Stromal cell of bone marrow (primary cell): ENCODE data around the gene FXN.
A peak's percentile ranks its signal among the peaks of the same experiment; 100 is the strongest.
"Not testable (repeated sequence)": the region's sequence is repeated elsewhere in the genome, so short reads cannot be mapped to it uniquely, and the experiment has no call there.

ENCODE experiments used
- DNase-seq: peaks from one replicate; pipeline ENCODE4 v3.0.0-alpha.2; 2012; ENCODE audit warnings: low read depth

FXN gene

DNA sequence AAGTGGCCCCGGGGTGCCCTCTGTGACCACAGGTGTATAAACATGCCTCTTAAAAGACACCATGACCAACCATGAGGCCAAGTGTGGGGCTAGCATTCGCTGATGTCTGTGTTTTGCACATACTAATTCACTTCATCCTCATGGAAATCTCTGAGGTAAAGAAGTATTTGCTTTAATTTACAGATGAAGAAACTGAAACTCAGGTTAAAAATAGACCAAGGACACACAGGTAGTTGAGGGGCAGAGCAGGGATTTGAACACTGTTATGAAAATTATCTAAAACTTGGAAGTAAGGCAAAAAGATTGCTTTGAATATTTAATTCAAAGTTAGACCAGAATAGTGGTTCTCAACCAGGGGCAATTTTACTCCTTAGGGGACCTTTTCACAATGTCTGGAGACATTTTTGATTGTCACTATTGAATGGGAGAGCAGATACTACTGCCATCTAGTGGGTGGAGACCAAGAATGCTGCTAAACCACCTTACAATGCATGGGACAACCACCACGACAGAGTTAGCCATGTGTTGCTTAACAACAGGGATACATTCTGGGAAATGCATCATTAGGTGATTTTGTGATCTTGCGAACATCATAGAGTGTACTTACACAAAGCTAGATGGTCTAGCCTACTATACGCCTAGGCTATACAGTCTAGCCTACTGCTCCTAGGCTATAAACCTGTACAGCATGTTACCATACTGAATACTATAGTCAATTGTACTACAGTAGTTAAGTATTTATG, 8.0 kb upstream of the FXN start:
- DNase-seq = peak; percentile 10

DNA sequence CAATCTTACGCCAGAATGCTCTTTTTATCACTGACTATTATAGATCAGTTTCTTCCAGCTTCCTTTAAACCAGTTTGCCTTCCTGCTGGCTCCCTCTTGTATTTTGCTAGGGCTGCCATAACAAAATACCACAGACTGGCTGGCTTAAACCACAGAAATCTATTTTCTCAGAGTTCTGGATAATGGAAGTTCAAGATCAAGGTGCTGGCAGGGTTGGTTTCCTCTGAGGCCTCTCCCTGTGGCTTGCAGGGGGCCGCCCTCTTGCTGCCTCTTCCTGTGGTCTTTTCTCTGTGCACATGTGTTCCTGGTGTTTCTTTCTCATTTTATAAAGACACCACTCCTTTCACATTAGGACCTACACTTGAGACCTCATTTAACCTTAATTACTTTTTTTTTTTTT, 6.8 kb upstream of the FXN start:
- DNase-seq = no peak

DNA sequence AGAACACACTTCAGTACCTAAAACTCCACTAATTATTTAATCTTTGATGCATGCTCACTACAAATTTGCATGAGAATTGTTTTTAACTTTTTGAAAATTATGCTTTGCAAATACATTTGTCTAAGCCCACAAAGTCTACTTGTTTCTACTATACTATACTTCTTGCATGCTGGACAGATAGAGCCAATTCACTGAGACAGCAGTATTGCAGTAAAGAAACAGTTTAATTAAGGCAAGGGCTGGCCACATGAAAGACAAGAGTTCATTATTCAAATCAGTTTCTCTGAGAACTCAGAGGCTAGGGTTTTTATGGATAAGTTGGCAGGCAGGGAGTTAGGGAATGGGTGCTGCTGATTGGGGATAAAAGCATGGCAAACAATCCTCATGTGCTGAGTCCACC, 6.0 kb upstream of the FXN start:
- no peak for DNase-seq

DNA sequence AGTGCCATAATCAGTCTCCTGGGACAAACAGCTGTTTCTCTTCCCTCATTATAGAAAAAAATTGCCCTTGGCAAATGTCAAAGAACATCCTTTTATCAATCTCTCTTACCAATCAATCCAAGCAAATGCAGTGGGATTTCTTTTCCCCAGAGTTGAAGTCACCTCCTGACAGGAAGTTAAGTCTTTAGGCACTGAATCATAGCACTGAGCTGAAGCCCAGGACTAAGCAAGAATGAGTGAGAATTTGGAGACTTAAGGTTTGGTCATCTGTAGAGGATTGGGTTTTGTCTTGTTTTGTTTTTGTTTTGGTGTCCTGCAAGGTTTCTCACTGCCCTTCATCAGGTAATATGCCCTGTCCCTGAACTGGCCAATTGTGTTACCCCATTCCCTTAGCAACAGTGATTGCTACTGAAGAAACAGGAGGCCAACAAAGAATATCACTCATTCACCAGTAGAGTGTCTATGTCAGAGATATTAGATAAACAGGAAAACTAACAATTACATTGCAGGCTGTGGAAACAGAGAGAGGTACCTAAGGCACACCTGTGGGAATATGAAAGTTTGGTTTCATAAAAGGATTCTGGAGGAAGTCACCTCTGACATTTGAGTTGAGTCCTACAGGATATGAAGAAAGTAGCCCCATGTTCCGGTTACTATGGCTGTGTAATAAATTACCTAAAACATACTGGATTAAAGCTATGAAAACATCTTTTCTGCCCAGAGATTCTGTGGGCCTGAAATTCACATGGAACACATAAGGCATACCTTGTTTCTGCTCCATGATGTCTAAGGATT, 4.5 kb upstream of the FXN start:
- DNase-seq = no peak

DNA sequence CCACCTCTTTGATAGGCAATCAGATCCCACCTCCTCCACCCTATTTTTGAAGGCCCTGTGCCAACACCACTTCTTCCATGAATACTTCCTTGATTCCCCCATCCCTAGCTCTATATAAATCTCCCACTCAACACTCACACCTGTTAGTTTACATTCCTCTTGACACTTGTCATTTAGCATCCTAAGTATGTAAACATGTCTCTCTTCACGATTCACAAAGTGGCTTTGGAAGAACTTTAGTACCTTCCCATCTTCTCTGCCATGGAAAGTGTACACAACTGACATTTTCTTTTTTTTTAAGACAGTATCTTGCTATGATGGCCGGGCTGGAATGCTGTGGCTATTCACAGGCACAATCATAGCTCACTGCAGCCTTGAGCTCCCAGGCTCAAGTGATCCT, 1.5 kb upstream of the FXN start:
- no peak for DNase-seq

DNA sequence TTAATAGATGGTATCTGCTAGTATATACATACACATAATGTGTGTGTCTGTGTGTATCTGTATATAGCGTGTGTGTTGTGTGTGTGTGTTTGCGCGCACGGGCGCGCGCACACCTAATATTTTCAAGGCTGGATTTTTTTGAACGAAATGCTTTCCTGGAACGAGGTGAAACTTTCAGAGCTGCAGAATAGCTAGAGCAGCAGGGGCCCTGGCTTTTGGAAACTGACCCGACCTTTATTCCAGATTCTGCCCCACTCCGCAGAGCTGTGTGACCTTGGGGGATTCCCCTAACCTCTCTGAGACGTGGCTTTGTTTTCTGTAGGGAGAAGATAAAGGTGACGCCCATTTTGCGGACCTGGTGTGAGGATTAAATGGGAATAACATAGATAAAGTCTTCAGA, 757 bp downstream of the FXN start:
- DNase-seq = no peak

DNA sequence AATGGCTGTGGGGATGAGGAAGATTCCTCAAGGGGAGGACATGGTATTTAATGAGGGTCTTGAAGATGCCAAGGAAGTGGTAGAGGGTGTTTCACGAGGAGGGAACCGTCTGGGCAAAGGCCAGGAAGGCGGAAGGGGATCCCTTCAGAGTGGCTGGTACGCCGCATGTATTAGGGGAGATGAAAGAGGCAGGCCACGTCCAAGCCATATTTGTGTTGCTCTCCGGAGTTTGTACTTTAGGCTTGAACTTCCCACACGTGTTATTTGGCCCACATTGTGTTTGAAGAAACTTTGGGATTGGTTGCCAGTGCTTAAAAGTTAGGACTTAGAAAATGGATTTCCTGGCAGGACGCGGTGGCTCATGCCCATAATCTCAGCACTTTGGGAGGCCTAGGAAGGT, 1.2 kb downstream of the FXN start:
- no peak for DNase-seq

DNA sequence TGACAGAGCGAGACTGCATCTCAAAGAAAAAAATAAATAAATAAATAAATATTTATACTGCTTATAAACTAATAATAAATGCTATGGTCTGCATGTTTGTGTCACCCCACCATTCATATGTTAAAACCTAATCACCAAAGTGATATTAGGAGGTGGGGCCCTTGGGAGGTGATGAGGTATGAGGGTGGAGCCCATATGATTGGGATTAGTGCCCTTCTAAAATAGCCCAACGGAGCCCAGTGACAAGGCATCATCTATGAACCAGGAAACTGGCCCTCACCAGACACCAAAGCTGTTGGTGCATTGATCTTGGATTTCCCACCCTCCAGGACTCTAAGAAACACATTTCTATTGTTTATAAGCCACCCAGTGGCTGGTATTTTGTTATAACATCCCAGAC, 5.1 kb downstream of the FXN start:
- no peak for DNase-seq

DNA sequence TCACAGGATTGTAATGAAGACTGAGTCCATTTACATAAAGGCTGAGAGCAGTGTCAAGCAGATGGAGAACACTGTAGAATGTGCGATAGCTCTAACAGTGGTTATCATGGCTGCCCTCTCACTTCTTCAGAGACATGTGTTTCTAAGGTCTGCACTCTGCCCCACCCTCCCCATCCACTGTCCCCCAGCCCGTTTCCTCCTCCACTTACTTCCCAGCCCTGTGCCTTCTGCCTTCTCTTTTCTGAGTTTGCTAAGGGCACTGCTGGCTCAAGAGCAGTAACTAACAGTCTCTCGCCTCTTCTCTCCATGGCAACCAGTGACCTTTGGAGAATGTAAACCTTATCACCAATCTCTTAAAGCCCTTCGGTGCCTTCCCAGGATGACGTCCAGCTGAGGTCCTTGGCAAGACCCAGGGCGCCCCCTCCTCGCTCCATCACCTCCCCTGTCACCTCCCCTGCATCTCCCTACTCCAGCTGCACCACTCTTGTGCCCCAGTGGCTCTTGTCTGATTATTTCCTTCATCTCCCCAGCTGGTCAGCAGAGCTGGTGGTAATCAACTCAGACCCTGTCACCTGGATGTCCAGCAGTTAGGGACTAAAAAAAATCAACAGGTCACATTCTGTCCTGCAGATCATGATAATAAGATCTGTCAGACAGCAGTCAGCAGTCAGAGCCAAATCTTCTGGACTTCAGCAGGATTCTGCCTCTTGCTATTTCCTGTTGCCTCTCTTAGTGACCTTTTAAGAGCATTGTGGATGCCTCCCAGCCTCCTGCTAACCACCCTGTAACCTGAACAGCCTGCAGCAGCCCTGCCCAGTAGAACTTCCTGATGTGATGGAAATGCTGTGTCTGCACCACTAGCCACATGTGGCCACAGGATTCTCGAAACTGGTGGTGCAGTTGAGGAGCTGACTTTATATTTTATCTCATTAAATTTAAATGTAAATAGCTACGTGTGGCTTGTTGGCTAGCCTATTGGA, 9.0 kb downstream of the FXN start:
- DNase-seq = no peak

DNA sequence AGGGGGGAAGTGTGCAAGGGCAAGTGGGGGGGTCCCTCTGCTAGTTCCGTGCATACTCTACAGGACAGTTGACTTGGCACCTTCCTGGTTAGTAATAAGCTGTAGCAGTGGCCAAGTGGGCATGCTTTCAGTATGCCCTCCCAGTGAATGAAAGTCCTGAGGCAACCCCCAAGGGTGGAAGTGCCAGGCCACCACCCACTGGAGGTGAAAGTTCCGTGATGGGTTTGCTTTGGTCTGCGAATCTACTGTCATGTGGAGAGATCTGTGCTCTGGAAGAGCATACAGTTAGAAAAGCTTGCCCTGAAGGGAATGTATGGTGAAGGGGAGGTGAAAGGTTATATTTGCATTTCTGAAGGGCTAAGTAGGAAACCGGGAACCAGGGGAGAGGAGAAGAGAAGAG, 10.3 kb downstream of the FXN start:
- no peak for DNase-seq

DNA sequence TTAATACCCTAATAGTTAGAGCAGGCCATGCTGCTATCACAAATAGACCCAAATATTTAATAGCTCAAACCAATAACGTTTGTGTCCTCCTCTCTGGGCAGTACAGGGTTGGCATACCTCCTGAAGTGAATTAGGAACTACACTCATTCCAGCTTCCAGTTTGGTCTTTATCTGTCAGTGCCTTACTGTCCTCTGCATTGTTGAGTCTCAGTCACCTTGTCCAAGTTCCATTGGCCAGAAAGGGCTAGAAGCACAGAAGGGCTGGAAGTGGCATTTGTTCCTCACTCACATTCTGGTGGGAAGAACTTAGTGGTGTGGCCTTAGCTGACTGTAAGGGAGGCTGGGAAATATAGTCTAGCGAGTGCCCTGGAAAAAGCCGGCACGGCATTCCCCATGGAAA, 11.2 kb downstream of the FXN start:
- no peak for DNase-seq

DNA sequence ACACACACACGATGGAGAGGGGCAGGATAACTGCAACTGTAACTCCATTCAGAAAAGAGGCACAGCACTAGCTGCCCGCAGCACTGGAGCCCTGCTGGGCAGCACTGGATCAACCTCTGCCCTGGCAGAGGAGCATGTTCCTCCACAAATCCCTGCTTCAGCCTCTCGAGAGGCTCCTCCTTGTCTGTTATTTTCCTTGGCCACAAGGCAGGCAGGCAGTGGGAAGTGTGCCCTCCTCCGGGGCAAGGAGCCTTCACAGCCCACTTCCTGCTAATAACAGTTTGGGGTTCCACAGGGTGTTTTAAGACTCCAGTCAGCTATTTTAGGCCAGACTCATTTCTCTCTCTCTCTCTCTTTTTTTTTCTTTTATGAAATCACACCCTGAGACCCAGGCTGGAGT, 11.8 kb downstream of the FXN start:
- DNase-seq = no peak

DNA sequence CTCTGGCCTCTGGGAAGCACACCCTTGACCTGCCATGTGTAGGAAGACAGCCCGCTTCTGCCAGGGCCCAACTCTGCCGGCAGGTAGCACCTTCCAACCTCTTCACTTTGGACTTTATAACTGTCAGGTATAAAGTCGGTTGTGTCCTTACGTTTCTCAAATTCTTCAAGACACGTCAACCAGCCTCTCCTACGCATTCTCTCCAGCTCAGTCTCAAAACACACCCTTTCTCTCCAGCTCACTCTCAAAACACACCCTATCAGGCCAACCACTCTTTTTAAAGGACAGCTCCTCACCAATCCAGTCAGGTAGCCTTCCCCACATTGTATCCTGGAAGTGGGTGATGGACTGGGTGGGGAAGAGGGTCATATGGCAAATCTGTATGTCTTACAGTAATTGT, 13.5 kb downstream of the FXN start:
- no peak for DNase-seq

DNA sequence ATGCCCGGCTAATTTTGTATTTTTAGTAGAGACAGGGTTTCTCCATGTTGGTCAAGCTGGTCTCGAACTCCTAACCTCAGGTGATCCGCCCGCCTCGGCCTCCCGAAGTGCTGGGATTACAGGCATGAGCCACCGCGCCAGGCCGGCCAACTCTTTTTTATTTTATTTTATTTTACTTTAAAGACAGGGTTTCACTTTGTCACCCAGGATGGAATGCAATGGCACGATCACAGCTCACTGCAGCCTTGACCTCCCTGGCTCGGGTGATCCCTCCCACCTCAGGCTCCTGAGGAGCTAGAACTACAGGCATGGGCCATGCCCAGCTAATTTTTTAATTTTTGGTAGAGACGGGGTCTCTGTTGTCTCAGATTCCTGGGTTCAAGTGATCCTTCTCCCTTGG, 15.4 kb downstream of the FXN start:
- DNase-seq = not testable (repeated sequence)

DNA sequence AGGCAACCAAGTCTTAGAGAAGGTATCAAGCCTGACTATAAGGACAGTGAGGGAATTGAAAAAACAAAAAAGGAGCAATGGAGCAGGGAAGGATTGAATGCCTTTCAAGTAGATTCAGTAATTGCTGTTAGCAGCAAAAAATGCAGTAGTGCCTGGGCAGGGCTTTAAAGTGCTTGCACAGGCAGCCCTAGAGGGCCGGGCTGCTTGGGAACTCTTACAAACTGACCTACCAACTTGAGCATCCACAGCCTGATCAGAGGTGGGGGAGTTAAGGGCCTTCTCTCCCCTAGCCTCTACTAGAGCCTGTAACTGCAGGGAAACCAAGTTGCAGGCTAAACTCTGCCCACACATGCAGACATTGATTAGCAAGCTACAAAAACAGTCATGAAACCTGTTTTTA, 19.4 kb downstream of the FXN start:
- no peak for DNase-seq

DNA sequence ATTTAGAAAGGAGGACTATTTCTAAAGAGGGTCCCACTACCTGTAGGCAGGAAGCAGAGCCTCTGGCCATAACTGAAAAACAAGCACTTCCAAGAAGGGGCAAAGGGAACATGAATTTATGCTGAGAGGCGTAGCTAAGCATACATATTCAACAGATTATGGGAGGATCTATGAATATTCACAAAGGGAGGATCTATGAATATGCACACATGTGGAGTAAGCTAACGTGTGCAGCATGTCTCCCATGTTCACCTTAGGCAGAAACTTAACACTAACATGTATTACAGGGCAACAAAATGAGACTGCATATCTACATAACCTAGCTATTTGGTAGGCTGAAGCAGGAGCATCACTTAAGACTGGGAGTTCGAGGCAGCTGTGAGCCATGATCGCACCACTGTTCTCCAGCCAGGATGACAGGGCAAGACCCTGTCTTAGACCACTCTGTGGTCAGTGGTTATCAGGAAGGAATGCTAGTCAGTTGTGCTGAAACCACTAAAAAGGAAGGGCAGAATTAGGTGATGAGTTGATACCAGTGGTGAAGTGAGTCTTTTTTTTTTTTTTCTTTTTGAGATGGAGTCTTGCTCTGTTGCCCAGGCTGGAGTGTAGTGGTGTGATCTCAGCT, 20.8 kb downstream of the FXN start:
- DNase-seq = no peak

DNA sequence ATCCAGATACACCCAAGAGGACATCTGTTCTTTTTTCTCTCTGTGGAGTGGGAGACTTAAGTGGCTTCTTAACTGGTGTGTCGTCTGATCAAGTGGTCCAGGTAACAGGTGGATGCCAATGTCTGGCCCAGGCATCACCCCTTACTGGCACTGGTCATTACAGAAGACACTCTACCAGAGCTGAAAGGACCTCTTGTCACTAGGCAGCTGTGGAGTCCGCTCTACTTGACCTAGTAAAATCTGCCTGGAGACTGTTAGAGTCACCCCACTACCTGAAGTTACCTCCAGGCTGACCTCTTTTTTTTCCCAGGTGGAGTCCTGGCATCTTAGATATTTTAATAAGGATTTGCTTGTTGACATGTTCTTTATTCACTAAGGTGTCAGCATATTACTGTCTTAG, 22.5 kb downstream of the FXN start:
- DNase-seq = no peak

DNA sequence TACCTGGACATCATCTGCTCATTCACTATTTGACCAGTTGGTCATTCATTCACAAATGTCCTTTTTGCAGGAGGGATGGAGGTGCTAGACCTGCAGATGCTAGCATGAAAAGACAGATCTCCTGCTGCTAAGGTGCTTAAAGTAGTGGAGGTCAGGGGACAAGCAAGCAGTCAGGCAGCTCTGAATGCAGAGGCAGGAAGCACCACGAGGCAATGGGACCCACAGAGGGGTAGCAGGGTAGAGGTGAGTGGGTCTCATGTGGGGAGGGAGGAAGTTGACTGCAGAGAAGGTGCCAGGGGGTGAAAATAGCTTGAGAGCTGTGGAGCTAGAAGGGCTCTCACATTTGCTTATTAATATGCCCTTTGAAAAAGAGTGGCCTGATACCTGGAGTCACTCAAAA, 25.2 kb downstream of the FXN start:
- no peak for DNase-seq

DNA sequence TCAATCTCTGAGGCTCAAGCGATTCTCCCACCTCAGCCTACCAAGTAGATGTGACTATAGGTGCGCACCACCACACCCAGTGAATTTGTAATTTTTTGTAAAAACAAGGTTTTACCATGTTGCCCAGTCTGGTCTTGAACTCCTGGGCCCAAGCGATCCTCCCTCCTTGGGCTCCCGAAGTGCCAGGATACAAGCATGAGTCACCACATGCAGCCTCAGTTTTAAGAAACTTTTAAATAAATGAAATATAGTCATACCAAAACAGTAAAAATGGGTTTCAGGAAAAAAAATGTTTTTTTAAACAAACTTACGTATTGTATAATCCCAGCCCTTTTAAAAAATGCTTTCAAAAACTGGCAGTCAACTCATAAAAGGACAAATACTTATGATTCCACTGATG, 26.6 kb downstream of the FXN start:
- DNase-seq = no peak

DNA sequence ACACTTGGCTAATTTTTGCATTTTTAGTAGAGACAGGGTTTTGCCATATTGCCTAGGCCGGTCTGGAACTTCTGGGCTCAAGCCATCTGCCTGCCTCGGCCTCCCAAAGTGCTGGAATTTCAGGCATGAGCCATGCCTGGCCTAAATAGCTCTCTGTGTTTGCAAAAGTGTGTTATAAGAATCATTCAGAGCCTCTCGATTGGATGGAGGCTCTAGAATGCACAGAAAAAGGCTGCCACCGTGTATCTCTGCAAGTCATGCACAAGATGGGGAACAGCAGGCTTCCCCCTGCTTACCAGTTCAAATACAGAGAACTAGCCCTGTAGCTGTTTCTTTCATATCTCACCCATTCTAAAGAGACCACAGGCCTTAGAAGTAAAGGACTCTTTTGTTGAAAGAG, 28.3 kb downstream of the FXN start:
- no peak for DNase-seq

DNA sequence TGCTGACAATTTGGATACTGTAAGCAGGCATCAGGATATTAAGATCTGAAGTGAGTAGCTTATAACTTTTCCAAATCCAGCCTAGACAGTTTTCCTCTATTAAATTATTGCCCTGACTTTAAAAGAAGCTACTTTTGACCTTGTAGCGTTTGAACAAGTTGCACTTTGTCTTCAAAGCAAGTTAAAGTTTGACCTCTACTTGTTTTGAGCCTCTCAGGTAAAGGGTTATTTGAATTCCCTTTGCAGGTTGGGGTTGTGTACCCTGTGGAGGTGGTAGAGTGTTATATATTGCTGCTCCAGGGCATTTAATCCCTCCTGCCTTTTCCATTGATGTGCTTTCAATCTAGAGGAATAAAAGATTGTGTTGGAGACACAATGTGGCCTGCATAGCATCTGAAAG, 30.1 kb downstream of the FXN start:
- no peak for DNase-seq

DNA sequence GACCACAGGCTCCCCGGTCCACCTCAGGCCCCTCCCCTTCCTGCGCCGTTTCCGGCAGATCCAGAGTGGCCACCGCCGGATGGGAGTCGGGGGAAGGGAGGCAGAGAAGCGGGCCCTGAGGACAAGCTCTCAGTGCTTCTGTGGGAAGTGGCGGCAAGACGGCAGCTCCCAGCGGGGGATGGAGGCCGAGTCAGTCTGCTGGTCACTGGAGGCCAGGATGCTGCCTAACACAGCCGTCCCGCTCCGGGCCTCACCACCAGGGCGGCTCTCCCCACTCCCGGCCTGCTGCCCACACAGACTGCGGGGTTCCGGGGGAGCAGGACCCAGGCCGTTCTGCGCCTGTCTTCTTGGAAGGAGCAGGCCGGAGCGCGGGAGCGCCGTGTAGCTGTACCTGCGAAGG, 31.4 kb downstream of the FXN start:
- no peak for DNase-seq
